HG03045 (cell line): Measurements from ENCODE around the gene SMAD3.
A peak's percentile ranks its signal among the peaks of the same experiment; 100 is the strongest.

Source experiments
- ATAC-seq: cut with Tn5 transposase; IDR thresholded peaks from one replicate; pipeline ENCODE4 v1.9.1; 2021; ENCODE audit warnings: mild to moderate bottlenecking, moderate library complexity; ENCODE audit not compliant: unreplicated experiment

SMAD3 gene

GRCh38 chr15:67094001-67094826, 28.8 kb downstream of the SMAD3 start:
- no peak for ATAC-seq

DNA sequence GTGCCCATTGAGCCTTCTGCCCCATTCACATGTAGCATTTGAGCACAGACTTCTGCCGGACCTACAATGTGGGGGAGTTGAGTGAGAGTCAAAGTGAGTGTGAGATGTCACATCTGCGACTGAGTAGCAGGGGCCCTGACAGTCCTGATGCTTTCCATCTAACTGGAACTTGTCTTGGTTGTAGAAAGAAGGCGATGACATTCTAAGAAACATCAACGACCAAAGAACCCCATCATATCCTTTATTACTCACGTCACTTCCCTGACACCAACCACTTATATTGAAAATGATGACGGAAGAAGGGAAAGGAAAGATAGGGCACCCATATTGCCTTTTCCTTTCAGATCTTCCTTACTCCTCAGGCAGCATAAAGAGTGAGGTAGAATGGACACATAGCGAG, 30.5 kb downstream of the SMAD3 start:
- no peak for ATAC-seq

GRCh38 chr15:67096546-67097294, 31.3 kb downstream of the SMAD3 start:
- ATAC-seq = no peak

DNA sequence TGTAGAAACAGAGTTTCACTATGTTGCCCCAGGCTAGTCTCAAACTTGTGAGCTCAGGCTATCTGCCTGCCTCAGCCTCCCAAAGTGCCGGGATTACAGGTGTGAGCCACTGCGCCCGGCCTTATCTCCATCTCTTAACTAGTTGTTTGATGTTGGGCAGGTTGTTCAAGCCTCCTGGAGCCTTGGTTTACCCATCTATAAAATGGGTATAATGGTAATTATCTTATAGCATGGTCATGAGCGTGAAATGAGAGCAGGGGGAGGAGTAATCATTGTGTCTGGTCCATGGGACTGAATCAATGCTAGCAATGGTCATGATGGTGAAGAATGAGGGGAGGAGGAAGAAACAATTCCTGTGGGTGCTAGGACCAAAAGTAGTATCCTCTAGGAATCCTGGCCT, 32.0 kb downstream of the SMAD3 start:
- no peak for ATAC-seq

DNA sequence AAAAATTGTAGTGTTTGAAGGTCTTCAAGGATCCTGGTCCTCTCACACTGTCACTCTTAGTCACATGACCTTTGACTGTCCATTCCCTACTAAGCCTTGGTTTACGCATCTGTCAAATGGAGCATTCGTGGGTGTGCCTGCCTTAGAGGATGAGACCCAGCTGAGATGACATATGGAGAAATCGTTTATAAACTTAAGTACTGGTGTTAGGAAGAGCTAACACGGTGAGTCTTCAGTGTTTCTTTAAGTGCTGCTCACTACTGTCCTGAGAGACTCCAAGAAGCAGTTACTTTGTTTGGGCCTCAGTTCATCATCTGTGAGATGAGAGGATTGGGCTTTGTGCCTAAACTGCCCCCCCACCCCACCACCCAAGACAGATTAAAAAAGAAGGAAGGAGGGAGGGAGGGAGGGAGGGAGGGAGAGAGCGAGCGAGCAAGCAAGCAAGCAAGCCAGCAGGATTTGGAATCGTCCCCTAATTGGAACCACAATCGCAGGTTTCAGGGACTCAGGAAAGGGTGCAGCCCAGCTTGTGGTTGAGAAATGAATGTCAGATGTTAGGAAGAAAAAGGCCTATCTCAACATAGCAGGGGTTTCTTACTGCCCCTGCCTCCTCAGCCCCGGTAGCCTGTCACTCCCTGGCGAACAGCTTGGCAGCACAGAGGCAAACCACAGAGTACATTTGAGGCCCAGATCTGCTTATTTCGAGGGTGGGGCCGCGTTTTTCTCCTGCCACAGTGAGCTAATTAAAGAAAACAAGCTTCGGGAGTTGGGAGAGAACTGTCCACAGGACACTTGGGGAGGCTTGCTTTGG, 32.7 kb downstream of the SMAD3 start:
- no peak for ATAC-seq

- no peak for ATAC-seq
Measured at GRCh38 chr15:67098768-67099282, 33.4 kb downstream of the SMAD3 start.

- no peak for ATAC-seq
Measured at GRCh38 chr15:67100124-67100791, 34.9 kb downstream of the SMAD3 start.

- ATAC-seq = peak; percentile 70
Measured at GRCh38 chr15:67100801-67101581, 35.6 kb downstream of the SMAD3 start.

DNA sequence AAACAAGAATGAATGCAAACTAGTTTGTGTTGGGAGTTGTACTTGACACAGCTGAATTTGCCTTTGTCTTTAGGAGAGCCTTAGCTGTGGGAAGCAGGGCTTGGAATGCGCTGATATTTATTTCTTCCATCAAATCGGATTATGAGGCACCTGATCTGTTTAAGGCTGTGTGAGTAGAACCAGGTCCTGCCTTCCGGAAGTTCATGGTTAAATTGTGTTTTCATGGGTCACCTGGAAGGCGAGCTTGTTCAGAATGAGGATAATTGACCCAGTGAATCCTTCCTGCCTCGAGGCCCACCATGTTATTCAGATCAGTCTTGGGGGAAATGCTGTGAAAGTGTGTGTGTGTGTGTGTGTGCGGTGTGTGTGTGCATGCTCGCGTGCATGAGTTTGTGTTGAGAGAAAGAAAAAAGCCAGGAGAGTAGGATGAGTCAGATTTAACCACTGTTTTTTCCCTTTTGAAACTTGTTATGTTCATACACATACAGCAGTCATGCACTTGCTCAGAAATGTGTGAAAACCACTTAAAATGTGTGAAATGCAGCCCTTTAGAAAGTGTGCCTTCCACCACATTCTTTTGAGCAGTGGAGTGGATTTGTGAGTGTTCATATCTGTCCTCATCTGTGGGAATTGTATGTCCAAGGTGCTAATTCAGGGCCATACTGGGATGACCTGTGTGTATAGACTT, 36.7 kb downstream of the SMAD3 start:
- ATAC-seq = peak; percentile 38

DNA sequence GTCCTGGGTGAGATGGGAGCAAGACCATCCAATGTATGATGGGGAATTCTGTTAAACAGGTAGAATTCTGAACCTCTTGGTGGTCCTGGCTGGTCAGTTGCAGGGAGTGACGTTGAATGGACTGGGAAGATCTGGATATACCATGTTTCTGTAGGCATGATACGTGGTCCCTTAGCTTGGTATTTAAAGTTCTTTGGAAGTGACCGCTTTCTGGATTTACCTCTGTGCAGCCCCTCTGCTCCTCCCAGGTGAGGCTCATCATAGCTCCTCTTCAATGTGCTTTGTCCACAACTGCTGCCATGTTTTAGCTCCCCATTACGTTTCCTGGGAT, 37.2 kb downstream of the SMAD3 start:
- no peak for ATAC-seq

- ATAC-seq = no peak
Measured at GRCh38 chr15:67103021-67103420, 37.6 kb downstream of the SMAD3 start.

- no peak for ATAC-seq
Measured at GRCh38 chr15:67103432-67103831, 38.0 kb downstream of the SMAD3 start.

DNA sequence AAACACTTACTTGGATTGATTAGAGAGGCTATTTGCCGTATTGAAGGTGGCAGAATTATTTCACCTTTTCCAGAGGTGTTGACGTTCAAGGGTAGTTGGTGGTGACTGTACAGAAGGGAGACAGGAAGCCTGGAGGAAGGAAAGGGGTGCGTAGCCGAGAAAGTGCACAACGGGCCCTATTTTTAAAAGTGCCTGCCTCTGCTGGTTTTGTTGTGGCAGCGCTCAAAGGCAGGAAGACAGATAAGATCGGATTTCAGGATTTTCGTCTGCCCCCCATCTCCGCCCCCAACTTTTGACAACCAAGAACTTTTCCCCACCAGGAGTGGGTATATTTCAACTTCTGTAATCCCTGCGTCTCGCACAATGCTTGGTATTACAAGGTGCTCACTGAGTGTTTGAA, 38.5 kb downstream of the SMAD3 start:
- ATAC-seq = no peak

DNA sequence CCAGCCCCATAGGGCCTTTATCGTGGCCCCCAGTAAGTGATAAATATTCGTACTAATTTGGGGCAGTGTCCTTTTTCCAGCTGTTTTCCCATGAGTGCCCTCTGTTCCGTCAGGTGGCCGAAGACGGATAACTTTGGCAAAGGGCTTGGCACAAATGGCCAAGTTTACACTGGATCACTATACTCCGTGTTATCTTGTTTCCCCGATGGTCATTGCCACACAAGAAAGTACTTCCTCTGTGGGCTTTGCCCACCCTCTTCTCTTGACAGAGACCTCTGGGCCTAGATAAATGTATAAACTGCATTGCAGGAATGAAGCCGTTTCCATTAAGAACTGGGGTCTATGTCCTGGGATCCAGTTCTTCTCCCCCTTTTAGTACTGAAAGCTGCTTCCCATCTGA, 39.1 kb downstream of the SMAD3 start:
- ATAC-seq = no peak

DNA sequence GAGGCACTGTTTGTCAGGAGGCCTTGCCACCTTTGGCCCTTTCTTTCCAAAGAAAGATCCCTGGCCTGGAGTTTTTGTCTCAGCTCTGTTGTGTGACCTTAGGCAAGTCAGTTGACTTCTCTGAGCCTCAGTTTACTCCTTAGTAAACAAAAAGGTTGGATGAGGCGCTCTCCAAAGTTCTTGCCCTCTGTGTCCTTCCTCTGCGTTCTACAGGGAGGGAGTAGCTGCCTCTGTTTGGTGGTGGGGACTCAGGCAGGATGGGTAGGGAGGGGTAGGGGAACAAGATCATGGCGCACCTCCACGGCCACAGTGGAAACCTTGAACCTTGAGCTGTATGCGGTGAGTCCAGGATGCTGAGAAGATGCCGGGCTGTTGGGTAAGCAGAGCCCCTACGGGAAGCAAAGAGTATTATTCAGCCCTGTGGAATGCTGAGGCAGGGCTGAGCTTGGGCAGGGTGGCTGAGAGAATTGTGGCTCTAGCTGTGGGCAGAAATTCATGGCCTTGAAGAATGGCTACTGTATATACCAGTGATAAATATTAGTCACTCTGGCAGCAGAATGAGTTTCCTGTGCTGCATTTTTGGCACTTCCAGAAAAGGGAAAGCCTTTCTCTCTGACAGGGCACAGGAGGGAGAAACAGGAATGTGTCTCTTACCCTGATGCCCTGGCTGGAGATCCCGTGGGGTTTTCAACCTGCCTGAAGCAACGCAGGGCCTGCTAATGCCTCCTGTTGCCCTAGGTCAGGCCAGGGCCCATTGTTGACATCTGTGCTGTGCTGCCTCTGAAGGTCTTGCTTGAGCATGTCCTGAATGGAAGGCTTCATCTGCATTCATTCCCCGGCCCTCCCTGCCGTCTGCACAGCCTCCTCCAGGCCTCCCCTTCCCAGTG, 39.9 kb downstream of the SMAD3 start:
- no peak for ATAC-seq

- ATAC-seq = no peak
Measured at GRCh38 chr15:67105991-67106763, 40.8 kb downstream of the SMAD3 start.

DNA sequence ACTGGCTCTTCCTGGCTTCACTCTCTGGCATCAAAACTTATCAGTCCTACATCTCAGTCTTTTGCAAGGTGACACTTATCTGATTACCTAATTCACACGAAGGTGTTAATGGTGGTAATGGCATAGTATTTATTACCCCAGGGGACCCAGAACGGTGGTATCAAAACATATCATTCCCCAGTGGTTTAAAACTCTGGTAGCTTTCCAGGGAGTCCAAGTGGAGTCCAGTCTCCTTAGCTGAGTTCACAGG, 41.3 kb downstream of the SMAD3 start:
- no peak for ATAC-seq
